Activated CD4-positive, alpha-beta memory T cell treated with anti-CD3 and anti-CD28 coated beads, Interleukin-2, amount 10 ng/mL, durations not matched to agents 7 days and 5 days (primary cell): ENCODE data around the gene ITPR1. TPM values are rescaled to one million over a fixed set of nuclear protein-coding genes. Genes with fewer than 3 reads are reported as not detected.

Source experiments
- total RNA-seq, 2 experiments: library from RNA; stranded (reverse); gene quantifications; one replicate each; pipeline ENCODE4 v1.2.3, GENCODE V29; 2021

The ITPR1 gene
- total RNA-seq, 2 experiments from 2014 or later, result 59.6 to 64.3 TPM

Other genes starting within 250 kb of the ITPR1 start
- gene SETMAR, start 190.0 kb upstream of the ITPR1 start, total RNA-seq, result 1 to 10 TPM; 5.2 to 6.2 TPM
- 1 to 10 TPM; 7.1 to 7.3 TPM for gene SUMF1, start 26.1 kb upstream of the ITPR1 start, total RNA-seq